NCI-H2081 treated with DMSO at 0.1 percent for 48 hours (cell line): ENCODE results near the gene GNB3.

Experiments
- DNase-seq: peaks from one replicate; lab custom pipeline; 2025; lab: John Stamatoyannopoulos, UW

Gene GNB3

DNA sequence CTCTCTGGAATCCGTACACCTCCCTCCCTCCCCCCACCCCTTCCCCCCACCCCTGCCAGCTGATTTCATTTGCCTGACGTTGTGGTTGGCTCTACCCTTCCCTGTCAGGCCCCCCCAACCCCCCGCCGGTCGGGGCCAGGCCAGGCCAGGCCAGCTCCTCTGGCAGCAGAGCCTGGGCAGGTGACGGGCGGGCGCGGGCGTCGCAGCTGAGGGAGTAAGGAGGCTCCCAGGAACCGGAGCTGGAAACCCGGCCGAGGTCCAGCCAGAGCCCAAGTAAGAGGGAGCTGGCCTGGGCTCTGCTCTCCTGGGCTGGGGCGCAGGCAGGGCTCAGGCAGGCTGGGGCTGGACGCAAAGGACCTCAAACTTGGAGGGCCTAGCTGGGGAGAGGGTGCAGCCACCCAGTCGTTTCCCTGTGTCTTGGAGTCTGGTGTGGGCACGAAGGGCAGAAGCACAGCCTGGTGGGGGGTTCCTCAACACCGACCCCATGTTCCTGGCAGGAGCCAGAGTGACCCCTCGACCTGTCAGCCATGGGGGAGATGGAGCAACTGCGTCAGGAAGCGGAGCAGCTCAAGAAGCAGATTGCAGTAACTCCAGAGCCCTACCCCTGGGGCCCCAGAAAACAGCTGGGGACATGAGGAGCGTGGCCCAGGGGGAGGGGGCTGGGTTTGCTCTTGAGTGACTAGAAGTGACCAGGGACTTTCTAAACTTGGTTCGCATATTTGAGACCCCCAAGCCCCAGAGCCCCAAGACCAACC, at the start of gene GNB3:
Gene GNB3, plus strand, starts transcription at position 165 of the 755 bp plus-strand sequence. Its CDS starts 363 bp downstream, at position 528.
- no peak for DNase-seq

DNA sequence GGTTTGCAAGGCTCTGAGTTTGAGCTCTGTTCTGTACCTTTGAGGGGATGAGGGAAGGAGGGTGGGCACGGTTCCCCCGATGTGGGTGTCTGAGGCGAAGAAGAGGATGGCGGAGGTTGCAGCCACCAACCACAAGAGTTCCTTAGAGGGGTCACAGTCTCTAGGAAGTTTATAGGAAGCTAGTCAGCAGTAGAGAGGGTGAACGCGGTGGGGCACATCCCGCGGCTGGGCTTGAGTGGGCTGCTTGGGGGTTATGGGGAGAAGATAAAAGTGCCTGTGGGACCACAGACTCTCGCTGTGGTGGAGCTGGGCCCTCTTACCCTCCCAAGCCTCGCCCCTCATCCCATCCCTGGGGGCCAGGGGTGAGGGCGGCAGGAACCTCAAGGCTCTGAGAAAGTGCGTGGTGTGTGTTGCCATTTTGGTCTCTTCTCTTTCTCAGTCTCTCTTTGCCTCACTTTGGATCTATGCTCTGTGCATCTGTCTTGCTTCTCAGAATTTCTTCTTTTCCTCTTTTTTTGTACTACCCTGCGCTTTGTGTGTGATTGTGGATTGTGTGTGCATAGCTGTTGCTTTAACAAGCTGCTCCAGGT, 48.7 kb upstream of the GNB3 start:
- DNase-seq: no peak

DNA sequence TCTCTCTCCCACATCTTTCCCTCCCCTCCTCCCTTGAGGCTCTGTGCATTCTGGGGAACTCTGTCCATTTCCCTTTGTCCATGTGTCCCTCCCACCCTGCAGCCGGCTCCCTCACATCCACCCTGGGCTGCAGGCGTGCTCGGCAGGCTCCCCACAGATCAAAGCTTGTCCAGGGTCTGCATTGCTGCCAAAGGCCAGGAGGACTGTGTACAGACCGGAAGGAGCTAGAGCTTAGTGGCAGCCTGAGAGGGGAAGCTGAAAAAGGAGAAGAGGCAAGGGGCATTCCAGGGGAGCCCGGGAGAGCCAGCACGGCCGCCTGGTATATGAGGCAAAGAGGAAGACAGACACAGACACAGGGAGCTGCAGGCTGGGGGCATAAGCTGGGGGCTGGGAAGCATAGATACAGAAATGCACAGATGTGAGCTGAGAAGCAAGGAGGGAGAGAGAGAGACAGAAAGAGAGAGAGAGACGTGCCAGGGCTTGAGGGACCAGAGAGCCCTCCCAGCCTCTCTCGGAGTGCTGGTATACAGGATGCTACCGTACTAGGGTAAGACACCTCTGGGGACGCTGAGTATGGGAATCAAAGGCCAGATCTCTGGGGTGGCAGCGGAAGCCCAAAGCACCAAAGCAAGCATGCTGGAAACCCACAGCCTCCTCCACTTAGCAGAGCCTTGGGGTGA, 48.1 kb upstream of the GNB3 start:
- DNase-seq: no peak

DNA sequence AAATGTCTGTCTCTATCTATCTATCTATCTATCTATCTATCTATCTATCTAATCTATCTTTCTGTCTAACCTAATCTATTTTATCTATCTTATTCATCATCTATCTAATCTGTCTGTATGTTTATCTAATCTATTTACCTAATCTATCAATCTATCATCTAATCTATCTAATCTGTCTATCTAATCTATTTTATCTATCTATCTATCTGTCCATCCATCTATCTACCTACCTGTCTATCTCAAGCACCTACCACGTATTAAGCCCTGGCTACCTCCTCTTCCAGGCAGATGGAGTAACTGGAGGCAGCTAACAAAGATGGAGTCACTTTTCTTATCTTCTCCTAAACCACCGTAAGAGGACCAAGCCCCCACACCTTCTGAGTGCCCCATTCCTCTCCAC, 45.6 kb upstream of the GNB3 start:
- DNase-seq: no peak

DNA sequence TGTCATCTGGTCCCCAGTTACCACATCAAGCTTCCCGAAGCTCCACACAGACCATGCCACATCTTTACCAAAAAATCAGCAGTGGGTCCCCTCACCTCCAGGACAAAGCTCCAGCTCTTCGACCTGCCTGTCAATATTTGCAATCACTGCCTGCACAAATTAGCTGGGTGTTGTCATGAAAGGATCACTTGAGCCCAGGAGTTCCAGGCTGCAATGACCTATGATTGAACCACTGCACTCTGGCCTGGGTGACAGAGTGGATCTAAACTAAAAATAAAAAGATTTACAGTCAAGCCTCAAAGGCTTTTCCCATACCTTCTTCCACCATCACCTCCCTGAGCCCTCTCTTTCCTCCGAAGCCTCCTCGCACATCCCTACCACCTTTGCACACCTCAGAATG, 44.1 kb upstream of the GNB3 start:
- DNase-seq: no peak

DNA sequence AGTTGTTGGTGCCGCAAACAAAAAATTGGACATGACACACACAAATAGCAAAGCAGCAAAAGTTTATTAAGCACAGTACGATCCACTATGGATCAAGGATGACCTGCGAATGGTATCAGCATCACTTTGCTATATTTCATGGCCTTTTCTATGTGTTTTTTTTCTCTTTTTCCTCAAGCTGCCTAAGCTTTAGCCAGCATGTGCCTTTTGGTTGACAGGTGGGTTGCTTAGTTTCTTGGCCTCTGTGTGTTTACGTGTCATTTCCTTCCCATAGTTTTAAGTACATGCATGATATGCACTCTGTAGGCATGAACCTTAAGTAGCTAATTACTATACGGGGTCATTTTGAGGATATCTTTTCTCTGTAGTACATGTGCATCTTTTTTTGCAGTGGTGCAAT, 41.6 kb upstream of the GNB3 start:
- DNase-seq: no peak

DNA sequence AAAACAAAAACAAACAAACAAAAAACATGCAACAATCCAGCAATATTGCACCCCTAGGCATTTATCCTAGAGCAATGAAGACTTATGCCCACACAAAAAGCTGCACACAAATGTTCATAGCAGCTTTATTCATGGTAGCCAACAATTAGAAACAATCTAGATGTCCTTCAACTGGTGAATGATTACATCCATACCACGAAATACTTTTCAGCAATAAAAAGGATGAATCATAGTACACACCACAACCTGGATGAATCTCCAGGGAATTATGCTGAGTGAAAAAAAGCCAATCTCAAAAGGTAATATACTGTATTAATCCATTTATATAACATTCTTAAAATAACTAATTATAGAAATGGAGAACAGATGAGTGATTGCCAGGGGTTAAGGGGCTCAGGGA, 33.6 kb upstream of the GNB3 start:
- no peak for DNase-seq

DNA sequence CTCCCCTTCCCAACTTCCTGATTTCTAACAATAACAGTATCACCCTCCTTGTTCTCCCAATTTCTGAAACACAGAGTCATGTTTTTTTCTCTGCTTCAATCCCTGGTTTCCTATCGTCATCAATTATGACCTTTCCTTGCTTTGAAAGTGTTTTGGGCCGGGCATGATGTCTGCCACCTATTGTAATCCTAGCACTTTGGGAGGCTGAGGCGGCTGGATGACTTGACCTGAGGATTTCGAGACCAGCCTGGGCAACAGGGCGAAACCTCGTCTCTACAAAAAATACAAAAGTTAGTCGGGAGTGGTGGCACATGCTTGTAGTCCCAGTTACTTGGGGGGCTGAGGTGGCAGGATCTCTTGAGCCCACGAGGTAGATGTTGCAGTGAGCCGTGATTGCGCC, 31.7 kb upstream of the GNB3 start:
- DNase-seq: no peak

DNA sequence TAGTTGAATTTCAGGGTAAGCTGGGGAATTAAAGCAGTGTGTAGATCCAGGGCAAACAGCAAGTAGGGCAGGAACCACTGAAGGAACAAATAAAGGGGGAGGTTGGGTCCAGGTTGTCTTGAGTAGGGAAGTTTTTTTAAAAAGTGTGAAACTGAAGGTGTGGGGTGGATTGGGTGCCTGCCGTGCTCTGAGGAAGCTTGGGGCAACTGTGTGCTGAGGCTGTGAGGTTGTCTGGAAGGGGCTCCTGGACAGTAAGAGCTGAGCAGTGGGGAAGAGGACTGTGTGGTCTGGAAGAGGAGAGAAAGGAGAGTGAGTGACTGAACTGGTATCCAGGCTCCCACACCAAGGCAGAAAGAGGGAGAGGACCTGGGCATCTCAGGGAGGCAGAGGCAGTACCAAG, 30.0 kb upstream of the GNB3 start:
- DNase-seq: no peak

DNA sequence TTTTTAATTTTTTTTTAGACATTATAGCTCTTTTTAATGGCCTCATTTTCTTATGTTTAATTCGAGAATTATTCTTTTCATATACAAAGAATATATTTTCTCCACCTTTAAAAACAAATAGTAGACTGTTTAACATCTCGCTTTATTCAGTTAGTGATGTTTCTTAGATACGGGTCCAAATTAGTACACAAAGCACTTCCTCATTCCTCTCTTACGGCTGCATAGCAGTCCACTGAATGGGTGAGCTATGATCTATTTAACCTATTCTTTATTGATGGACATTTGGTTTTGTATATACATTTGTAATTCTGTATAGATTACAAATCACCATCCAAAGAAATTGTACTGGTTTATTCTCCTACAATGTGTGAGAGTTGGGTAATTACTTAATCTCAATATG, 27.4 kb upstream of the GNB3 start:
- DNase-seq: no peak

DNA sequence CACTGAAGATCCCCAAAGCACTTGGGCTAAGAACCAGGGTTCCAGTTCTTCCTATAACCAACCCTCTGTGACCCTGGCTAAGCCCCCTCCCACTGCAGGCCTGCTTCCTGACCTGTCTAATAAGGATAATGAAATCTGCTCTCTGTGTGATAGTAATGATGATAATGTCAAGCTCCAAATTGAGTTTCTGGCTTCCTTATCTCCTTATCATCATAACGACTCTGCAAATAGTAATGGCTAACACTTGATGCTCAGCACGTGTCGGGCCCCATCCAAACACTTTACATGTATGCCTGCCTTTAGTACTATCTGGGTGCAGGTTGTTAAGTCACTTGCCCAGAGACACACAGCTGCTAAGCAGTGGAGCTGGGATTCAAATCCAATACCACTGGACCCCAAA, 24.1 kb upstream of the GNB3 start:
- DNase-seq: no peak

DNA sequence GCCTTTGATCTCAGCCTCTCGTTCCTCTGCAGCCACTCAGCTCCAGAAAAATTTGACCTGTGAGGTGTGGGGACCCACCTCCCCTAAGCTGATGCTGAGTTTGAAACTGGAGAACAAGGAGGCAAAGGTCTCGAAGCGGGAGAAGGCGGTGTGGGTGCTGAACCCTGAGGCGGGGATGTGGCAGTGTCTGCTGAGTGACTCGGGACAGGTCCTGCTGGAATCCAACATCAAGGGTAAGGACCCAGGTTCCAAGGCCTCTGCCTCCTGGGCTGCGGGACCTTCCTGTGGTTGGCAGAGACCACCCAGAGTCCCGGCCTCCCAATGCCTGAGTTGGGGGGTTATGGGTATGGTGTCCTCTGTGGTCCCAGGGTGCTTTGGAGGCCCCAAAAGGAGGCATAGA, 23.6 kb upstream of the GNB3 start:
- DNase-seq: no peak

DNA sequence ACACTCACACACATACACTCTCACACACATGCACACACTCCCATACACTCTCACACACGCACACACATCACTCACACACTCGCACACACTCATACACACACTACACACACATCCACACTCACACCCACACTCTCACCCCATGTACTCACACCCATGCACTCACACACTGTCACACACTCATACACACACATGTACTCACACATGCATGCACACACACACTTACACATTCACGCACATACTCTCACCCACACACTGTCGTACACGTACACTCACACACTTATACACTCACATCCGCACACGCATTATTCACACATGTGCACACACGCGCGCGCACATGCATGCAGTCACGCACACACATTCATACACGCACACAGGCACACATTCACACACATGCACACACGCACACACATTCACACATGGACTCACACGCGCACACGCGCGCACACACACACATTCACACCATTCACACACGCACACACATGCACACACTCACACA, 23.0 kb upstream of the GNB3 start:
- no peak for DNase-seq

DNA sequence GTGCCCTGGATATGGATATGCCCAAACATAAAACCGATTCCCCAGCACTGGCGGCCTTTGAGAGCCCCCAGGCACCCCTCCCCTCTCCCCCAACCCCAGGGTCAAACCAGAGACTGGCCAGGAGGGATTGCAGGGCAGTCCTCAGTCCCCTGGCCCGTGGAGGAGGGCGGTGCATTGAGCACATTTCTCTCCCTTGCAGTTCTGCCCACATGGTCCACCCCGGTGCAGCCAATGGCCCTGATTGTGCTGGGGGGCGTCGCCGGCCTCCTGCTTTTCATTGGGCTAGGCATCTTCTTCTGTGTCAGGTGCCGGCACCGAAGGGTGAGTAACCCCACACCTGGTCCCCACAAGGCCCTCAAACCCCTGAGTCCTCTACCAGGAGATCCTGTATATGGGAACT, 22.5 kb upstream of the GNB3 start:
- DNase-seq: no peak

DNA sequence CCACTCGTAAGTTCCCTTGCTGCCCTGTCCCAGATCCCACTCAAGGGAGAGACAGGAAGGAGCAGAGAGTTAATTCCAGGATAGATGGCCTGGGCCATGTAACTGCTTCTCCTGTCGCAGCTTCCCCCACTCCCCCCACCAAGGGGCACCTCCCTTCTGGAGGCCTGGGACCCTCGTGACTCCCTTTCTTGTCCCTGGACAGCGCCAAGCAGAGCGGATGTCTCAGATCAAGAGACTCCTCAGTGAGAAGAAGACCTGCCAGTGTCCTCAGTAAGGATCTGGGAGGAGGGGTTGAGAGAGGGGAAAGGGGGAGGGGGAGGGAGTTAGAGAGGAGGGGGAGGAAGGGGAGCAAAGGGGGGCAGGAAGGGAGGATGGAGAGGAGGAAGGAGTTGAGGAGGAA, 22.1 kb upstream of the GNB3 start:
- DNase-seq: no peak

DNA sequence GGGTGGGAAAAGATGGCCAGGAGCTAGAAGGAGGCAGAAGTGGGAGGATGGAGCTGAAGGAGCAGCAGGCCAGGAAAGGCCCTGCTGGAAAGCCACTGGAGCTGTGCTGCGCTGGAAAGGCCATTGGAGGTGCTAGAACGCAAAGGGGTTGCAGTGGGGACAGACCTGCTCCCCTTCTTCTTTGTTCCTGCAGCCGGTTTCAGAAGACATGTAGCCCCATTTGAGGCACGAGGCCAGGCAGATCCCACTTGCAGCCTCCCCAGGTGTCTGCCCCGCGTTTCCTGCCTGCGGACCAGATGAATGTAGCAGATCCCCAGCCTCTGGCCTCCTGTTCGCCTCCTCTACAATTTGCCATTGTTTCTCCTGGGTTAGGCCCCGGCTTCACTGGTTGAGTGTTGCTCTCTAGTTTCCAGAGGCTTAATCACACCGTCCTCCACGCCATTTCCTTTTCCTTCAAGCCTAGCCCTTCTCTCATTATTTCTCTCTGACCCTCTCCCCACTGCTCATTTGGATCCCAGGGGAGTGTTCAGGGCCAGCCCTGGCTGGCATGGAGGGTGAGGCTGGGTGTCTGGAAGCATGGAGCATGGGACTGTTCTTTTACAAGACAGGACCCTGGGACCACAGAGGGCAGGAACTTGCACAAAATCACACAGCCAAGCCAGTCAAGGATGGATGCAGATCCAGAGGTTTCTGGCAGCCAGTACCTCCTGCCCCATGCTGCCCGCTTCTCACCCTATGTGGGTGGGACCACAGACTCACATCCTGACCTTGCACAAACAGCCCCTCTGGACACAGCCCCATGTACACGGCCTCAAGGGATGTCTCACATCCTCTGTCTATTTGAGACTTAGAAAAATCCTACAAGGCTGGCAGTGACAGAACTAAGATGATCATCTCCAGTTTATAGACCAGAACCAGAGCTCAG, 21.4 kb upstream of the GNB3 start:
- no peak for DNase-seq

DNA sequence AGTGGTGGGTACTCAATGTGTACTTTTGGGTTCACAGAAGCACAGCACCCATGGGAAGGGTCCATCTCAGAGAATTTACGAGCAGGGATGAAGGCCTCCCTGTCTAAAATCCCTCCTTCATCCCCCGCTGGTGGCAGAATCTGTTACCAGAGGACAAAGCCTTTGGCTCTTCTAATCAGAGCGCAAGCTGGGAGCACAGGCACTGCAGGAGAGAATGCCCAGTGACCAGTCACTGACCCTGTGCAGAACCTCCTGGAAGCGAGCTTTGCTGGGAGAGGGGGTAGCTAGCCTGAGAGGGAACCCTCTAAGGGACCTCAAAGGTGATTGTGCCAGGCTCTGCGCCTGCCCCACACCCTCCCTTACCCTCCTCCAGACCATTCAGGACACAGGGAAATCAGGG, 20.6 kb upstream of the GNB3 start:
- DNase-seq: no peak

DNA sequence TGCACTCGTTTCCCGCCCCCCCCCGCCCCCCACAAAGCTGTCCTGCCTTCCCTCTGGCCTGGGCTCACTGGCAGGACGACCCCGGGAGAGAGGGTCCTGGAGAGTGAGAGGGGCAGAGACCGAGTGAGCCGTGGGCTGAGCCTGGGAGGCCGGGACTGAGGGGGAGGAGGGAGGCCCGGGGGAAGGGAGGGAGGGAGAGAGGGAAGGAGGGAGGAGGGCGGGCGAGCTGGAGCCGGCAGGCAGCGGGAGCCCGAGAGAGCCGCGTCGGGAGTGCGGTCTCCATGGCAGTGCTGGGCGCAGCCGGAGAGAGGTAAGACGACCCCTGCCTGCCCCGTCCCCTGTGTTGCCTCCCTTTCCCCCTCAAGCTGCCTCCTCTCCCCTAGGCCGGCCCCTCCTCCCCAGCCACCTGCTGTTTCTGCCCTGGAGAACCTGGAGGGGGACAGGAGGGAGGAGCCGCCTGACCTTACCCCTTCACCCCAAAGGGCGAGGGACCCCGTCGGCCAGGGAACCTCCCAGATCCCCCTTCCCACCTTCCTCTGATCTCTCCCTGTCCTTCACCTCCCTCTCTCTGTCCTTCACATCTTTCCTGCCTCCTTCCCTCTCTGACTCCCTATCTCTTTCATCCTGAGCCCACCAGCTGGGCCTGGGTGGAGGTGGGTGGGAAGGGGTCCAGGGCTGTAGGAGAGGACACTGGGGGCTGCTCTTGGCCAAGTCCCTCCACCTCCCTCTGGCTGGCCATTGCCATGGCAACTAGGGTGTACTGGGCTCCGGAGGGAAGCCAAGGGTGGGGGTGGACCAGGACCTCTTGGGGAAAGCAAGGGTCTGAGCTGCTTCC, 18.9 kb upstream of the GNB3 start, which contains the start of gene GPR162:
Gene GPR162, plus strand, starts transcription at position 231 of the 835 bp plus-strand sequence. CDS start 2,078 bp downstream, outside the sequence.
- DNase-seq: no peak

DNA sequence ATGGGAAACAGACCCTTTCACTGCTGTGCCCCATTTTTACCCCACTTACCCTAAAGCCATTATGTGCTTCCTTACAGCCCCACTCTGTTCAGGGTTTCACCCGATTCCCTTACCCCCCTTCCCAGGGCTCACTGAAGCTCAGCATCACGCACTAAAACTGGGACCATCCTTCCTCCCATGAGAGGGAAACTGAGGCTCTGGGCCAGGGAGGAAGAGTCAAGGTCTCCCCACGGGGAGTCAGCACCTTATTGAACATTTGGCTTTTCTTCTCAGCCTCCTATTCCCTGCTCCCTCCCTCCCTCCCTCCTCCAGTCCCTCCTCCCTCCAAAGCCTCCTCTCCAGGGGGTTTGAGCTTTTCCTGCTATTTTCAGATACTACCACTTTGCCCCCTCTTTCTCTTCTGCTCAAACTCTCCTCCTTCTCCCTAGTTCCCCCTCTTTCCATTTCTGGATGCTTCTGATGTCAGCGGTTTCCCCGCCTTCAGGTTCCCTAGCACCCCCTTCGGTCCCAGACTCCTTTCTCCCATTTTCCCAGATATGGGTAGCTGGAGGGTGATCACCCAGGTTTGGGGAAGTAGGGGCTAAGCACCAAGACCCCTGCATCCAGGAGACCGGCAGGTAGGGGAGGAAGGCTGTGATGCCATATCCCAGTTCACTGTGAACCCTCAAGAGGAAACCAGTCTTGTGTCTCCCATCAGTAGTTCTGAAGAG, 18.1 kb upstream of the GNB3 start:
- no peak for DNase-seq
